CD4-positive, alpha-beta T cell treated with Interferon gamma for 1 hour (primary cell): ENCODE measurements around the gene CTRB1.
"Not testable (repeated sequence)": the region's sequence is repeated elsewhere in the genome, so short reads cannot be mapped to it uniquely, and the experiment has no call there.

Experiments used
- DNase-seq: peaks from one replicate; pipeline ENCODE4 v3.0.0-alpha.2; 2020

Gene CTRB1

DNA sequence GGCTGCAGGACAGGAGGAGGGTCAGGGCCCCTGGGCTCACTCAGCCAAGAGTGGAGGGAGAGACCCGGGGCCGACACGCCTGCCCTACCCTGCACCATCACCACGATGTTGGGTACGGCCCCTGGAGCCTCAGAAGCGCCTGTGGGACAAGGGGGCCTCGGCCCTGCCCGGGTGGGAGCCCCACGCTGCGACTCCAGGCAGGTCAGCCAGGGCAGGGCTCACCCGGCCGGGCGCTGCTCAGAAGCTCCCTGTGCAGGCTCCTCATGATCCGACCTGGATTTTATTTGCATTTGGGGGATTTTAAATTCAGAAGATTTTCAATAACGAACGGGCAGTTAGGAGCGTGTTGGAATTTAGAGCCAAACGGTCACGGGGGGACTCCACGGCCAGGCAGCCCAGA is 13.9 kb upstream of the CTRB1 start:
- not testable (repeated sequence) for DNase-seq

GRCh38 chr16:75205438-75205837 is 13.3 kb upstream of the CTRB1 start:
- not testable (repeated sequence) for DNase-seq

DNA sequence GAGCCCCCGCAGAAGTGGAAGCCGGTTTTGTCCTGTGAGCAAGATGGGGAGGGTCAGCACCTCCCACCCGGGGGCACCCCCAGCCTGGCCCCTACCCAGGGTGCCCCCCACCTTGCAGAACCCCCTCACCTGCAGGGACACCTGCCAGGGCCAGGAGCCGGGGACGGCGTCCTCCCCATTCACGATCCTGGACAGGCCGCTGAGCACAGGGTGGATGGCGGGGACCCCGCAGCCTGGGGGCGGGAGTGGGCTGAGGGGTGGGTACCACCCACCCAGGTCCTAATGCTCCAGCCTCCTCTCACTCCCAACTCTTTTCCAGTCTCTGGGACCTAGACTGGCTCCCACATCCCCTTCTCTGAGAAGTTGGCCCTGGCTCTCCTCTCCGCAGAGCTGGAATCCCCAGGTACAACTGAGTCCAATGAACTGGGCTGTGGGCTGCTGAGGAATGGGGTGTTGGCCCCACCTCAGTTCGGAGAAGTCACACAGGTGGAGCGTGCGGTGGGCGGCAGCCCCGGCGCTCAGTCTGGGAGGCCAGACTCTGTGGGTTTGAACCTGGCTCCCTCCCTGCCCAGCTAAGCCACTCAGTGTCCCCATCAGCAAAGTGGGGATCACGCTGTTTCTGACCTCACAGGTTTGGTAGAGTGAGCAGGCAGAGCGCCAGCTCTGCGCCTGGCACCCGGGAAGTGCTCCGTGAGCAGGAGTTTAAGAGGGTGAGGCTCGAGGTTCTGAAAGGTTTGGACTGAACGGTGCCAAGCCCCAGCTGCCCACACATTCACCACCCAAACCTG is 12.6 kb upstream of the CTRB1 start:
- DNase-seq = not testable (repeated sequence)

GRCh38 chr16:75206749-75207451 is 11.9 kb upstream of the CTRB1 start, which contains the start of gene CTRB2:
TSS of gene CTRB2 (minus strand) at chr16:75207161. CDS start at chr16:75207141, 20 bp downstream.
- no peak for DNase-seq

DNA sequence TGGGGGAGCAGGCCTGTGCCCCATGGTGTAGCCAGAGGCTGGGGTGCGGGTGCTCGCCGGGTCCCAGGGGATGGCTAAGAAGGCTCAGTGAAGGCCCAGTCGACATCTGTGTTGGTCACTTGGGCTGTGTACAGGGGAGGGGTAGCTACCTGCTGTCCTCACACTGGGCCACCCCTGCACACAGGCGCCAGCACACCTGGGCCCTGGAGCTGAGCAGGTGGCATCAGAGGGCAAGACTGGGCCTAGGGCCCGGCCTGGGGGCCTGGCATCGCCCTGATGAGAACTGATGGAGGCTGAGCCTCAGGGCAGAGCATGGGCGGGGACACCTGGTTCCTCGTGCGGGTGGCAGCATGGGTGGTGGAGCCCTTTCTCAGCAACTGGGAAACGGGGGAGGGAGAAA is 11.0 kb upstream of the CTRB1 start:
- no peak for DNase-seq

DNA sequence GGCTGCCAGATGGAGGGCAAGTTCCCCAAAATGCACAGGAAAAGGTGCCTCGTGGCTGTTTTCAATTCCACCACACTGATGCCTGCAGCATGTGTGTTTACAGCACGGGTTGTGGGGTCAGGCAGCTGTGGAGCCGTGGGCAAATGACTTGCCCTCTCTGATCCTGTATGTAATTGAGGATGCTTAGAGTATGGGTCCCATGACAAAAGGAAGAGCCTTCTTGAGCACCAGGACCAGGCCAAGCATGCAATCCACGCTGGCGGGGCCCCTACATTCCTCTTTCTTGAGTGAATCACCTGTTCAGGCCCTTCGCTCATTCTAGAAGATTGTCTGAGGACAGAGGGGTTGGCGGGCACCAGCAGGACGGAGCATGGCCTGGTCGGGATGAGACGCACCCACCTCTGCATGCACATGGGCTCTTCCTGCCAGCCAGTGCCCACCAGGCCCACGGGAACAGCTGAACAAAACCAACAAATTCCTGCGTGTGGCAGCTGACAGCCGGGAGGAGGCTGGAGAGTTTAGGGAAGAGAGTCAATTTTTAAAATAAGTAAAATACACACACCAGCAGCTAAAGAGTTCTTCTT is 10.5 kb upstream of the CTRB1 start:
- no peak for DNase-seq

DNA sequence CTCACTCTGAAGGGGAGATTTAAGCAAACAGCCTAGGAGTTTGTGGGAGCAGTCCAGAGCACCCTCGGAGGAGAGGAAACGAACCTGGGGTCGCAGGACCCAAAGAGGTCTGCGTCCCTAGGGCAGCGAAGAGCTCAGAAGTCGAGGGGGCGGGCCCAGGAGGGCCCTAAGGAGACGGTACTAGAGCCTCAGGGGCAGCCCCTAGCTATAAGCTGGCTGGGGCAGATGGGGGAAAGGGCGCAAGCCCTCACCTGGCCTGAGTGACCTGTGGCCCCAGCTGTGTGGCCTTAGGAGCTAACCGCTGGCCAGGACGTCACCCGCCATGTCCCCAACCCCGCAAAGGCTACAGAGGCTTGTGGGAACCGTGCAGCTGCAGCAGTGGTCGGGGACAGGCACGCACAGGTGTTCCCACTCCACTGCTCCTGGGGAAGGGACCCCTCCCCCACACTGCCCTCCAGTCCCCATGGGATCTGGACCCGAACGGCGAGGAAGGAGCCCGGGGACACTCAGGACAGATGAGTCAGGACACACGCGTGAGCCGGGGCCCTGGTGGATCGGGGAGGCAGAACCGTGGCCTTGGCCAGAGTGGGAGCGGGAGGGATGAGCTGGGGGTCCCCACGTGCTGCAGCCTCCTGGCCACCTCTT is 9.8 kb upstream of the CTRB1 start:
- DNase-seq = no peak

DNA sequence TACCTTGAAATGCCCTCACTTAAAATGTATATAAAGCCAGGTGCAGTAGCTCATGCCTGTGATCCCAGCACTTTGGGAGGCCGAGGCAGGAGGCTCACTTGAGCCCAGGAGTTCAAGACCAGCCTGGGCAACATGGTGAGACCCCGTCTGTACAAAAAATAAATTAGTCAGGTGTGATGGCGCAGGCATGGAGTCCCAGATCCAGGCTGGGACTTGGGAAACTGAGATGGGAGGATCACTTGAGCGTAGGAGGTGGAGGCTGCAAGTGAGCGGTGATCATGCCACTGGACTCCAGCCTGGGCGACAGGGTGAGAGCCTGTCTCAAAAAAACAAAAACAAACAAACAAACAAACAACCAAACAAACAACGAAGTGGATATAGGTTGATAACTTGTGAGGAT is 9.3 kb upstream of the CTRB1 start:
- DNase-seq = not testable (repeated sequence)

- DNase-seq = no peak
Observed at GRCh38 chr16:75209944-75210343, 8.8 kb upstream of the CTRB1 start.

DNA sequence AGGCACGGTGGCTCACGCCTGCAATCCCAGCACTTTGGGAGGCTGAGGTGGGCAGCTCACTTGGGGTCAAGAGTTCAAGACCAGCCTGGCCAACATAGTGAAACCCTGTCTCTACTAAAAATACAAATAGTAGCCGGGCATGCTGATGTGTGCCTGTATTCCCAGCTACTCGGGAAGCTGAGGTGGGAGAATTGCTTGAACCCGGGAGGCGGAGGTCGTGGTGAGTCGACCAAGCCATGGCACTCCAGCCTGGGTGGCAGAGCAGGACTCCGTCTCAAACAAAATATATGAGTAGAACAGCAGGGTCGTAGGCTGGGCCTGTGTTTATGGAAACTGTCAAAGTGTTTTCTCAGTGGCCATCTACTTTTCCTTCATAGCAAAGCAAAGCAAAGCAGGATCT is 7.5 kb upstream of the CTRB1 start:
- not testable (repeated sequence) for DNase-seq

DNA sequence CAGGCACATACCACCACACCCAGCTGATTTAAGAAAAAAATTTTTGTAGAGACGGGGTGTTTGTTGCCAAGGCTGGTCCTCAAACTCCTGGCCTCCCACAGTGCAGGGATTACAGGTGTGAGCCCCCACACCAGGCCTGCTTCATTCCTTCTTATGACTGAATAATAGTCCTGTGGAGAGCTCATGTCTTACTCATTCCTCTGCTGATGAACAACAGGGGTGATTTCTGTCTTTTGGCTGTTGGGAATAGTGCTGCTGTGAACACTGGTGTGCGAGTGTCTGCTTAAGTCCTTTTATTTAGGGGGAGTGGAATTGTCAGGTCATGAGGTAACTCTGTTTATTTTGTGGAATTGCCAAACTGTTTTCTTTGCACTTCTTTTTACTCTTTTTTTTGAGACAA is 2.7 kb upstream of the CTRB1 start:
- DNase-seq = no peak

DNA sequence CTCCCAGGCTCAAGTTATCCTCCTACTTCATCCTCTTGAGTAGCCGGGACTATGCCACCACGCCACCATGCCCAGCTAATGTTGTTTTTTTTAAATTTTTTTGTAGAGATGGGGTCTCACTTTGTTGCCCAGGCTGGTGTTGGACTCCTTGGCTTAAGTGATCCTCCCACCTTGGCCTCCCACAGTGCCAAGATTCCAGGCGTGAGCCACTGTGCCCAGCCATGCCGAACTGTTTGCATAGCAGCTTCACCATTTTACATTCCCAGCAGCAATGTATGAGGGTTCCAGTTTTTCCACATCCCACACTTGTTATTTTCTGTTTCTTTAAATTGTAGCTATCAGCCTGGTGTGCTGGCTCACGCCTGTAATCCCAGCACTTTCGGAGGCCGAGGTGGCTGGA is 2.2 kb upstream of the CTRB1 start:
- no peak for DNase-seq

- DNase-seq = no peak
Observed at GRCh38 chr16:75217389-75217851, 1.4 kb upstream of the CTRB1 start.

GRCh38 chr16:75219088-75219487 is 300 bp downstream of the CTRB1 start:
- no peak for DNase-seq

DNA sequence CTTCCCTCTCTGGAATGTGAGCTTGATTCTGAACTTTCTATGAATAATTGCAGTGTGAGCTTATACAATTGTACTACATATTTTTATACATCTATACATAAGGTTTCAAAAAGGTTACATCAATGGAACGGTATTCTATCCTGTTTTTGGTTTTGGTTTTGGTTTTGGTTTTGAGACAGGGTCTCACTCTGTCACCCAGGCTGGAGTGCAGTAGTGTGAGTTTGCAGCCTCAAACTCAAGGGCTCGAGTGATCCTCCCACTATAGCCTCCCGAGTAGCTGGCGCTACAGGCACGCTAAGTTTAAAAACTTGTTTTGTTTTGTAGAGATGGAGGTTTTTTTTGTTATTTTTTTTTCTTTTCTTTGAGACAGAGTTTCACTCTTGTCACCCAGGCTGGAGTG is 1.1 kb downstream of the CTRB1 start:
- DNase-seq = no peak

DNA sequence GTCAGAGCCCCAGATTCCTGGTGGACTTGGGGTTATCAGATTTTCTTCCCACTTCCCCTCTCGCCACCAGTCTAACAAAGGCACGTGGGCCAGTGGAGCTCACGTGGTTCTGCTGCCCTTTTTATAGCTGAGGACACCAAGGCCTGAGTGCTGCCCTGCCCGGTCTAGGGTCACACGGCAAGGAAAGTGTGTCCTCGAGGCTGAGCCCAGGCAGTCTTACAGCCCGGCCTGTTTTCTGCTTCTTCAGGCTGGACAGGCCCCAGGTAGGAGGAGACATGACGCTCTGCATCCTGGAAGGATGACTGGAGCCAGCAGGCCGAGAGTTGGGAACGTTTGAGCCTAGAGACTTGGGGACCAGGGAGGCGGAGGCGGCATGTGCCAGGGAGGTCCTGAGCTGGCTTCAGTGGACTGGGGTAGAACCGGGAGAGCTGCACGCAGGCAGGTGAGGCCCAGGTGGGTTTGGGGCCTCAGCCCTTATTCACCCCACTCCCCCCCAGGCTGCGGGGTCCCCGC is 3.5 kb downstream of the CTRB1 start:
- no peak for DNase-seq

GRCh38 chr16:75223129-75223528 is 4.3 kb downstream of the CTRB1 start:
- DNase-seq = not testable (repeated sequence)

- DNase-seq = no peak
Observed at GRCh38 chr16:75224306-75225082, 5.7 kb downstream of the CTRB1 start.

GRCh38 chr16:75225092-75225491 is 6.3 kb downstream of the CTRB1 start:
- DNase-seq = no peak

- DNase-seq = no peak
Observed at GRCh38 chr16:75225678-75226515, 7.1 kb downstream of the CTRB1 start.
